ENCODE results near the gene PLA2R1. TPM values are rescaled to one million over a fixed set of nuclear protein-coding genes. Genes with fewer than 3 reads are reported as not detected.

The PLA2R1 gene
- total RNA-seq, 1 donor from 2014 or later, result not detected

GRCh38 chr2:159959136-159959535, 103.3 kb downstream of the PLA2R1 start:
- Mint-ChIP-seq H3K4me1 (ENCODE audit: low read depth) (peaks cover 8% of the 10 kb centered on the region), H3K36me3 (ENCODE audit: low read depth) (peaks cover 1% of the 10 kb centered on the region), H3K27me3 (ENCODE audit: insufficient read depth) (peaks cover 4% of the 10 kb centered on the region), H3K9me3 (no peaks in the 10 kb centered on the region), H3K27ac (no peak overlapping the region), H3K4me3 (no peak overlapping the region)
- intact Hi-C loops (cut with micrococcal nuclease), result no loop called here
- DNase-seq (ENCODE audit: low spot score), result no peak

GRCh38 chr2:159953136-159953823, 109.1 kb downstream of the PLA2R1 start:
- intact Hi-C loops (cut with micrococcal nuclease), result no loop called here
- Mint-ChIP-seq H3K27me3 (ENCODE audit: insufficient read depth) (peaks cover 4% of the 10 kb centered on the region), H3K36me3 (ENCODE audit: low read depth) (peaks cover 1% of the 10 kb centered on the region), H3K9me3 (no peaks in the 10 kb centered on the region), H3K4me3 (no peak overlapping the region), H3K27ac (no peak overlapping the region), H3K4me1 (ENCODE audit: low read depth) (no peaks in the 10 kb centered on the region)
- DNase-seq (ENCODE audit: low spot score), result no peak

- Mint-ChIP-seq H3K9me3 (no peaks in the 10 kb centered on the region), H3K36me3 (ENCODE audit: low read depth) (no peaks in the 10 kb centered on the region), H3K4me3 (no peak overlapping the region), H3K27ac (no peak overlapping the region), H3K4me1 (ENCODE audit: low read depth) (no peaks in the 10 kb centered on the region), H3K27me3 (ENCODE audit: insufficient read depth) (no peaks in the 10 kb centered on the region)
- DNase-seq (ENCODE audit: low spot score), result no peak
- intact Hi-C loops (cut with micrococcal nuclease), result no loop called here
Observed at GRCh38 chr2:159946326-159946999, 116.0 kb downstream of the PLA2R1 start.

- no peaks in the 10 kb centered on the region for H3K9me3 Mint-ChIP-seq
- DNase-seq (ENCODE audit: low spot score), result no peak
- intact Hi-C loops (cut with micrococcal nuclease), result no loop called here
- H3K27me3 Mint-ChIP-seq (ENCODE audit: insufficient read depth), result no peaks in the 10 kb centered on the region
- H3K36me3 Mint-ChIP-seq (ENCODE audit: low read depth), result no peaks in the 10 kb centered on the region
- no peak overlapping the region for H3K27ac Mint-ChIP-seq
- no peaks in the 10 kb centered on the region for H3K4me1 Mint-ChIP-seq (ENCODE audit: low read depth)
- no peak overlapping the region for H3K4me3 Mint-ChIP-seq
Observed at GRCh38 chr2:159944874-159945273, 117.5 kb downstream of the PLA2R1 start.

- Mint-ChIP-seq H3K36me3 (ENCODE audit: low read depth) (no peaks in the 10 kb centered on the region), H3K27ac (no peak overlapping the region), H3K9me3 (no peaks in the 10 kb centered on the region), H3K4me3 (no peak overlapping the region), H3K4me1 (ENCODE audit: low read depth) (no peaks in the 10 kb centered on the region), H3K27me3 (ENCODE audit: insufficient read depth) (no peaks in the 10 kb centered on the region)
- intact Hi-C loops (cut with micrococcal nuclease), result no loop called here
- DNase-seq (ENCODE audit: low spot score), result no peak
Observed at GRCh38 chr2:159942146-159942545, 120.3 kb downstream of the PLA2R1 start.

- H3K27me3 Mint-ChIP-seq (ENCODE audit: insufficient read depth), result no peaks in the 10 kb centered on the region
- H3K4me3 Mint-ChIP-seq, result no peak overlapping the region
- no peak for DNase-seq (ENCODE audit: low spot score)
- H3K9me3 Mint-ChIP-seq, result no peaks in the 10 kb centered on the region
- no peak overlapping the region for H3K27ac Mint-ChIP-seq
- no peaks in the 10 kb centered on the region for H3K4me1 Mint-ChIP-seq (ENCODE audit: low read depth)
- H3K36me3 Mint-ChIP-seq (ENCODE audit: low read depth), result no peaks in the 10 kb centered on the region
- intact Hi-C loops (cut with micrococcal nuclease), result no loop called here
Observed at GRCh38 chr2:159941729-159942128, 120.7 kb downstream of the PLA2R1 start.

- H3K27me3 Mint-ChIP-seq (ENCODE audit: insufficient read depth), result no peaks in the 10 kb centered on the region
- intact Hi-C loops (cut with micrococcal nuclease), result no loop called here
- no peak overlapping the region for H3K4me3 Mint-ChIP-seq
- no peaks in the 10 kb centered on the region for H3K4me1 Mint-ChIP-seq (ENCODE audit: low read depth)
- H3K36me3 Mint-ChIP-seq (ENCODE audit: low read depth), result no peaks in the 10 kb centered on the region
- DNase-seq (ENCODE audit: low spot score), result no peak
- peaks cover 3% of the 10 kb centered on the region for H3K9me3 Mint-ChIP-seq
- H3K27ac Mint-ChIP-seq, result no peak overlapping the region
Observed at GRCh38 chr2:159939946-159940345, 122.5 kb downstream of the PLA2R1 start.

- H3K36me3 Mint-ChIP-seq (ENCODE audit: low read depth), result no peaks in the 10 kb centered on the region
- no peaks in the 10 kb centered on the region for H3K27me3 Mint-ChIP-seq (ENCODE audit: insufficient read depth)
- peaks cover 3% of the 10 kb centered on the region for H3K9me3 Mint-ChIP-seq
- no peaks in the 10 kb centered on the region for H3K4me1 Mint-ChIP-seq (ENCODE audit: low read depth)
- H3K4me3 Mint-ChIP-seq, result no peak overlapping the region
- intact Hi-C loops (cut with micrococcal nuclease), result no loop called here
- H3K27ac Mint-ChIP-seq, result no peak overlapping the region
- DNase-seq (ENCODE audit: low spot score), result no peak
Observed at GRCh38 chr2:159938395-159938794, 124.0 kb downstream of the PLA2R1 start.

GRCh38 chr2:159936471-159936870, 125.9 kb downstream of the PLA2R1 start:
- no peaks in the 10 kb centered on the region for H3K36me3 Mint-ChIP-seq (ENCODE audit: low read depth)
- intact Hi-C loops (cut with micrococcal nuclease), result no loop called here
- no peak for DNase-seq (ENCODE audit: low spot score)
- H3K4me3 Mint-ChIP-seq, result no peak overlapping the region
- no peaks in the 10 kb centered on the region for H3K27me3 Mint-ChIP-seq (ENCODE audit: insufficient read depth)
- H3K4me1 Mint-ChIP-seq (ENCODE audit: low read depth), result no peaks in the 10 kb centered on the region
- H3K9me3 Mint-ChIP-seq, result peaks cover 3% of the 10 kb centered on the region
- no peak overlapping the region for H3K27ac Mint-ChIP-seq

GRCh38 chr2:159933727-159934049, 128.7 kb downstream of the PLA2R1 start:
- Mint-ChIP-seq H3K9me3 (peaks cover 3% of the 10 kb centered on the region), H3K27me3 (ENCODE audit: insufficient read depth) (no peaks in the 10 kb centered on the region), H3K4me1 (ENCODE audit: low read depth) (no peaks in the 10 kb centered on the region), H3K36me3 (ENCODE audit: low read depth) (no peaks in the 10 kb centered on the region), H3K4me3 (no peak overlapping the region), H3K27ac (no peak overlapping the region)
- DNase-seq (ENCODE audit: low spot score), result no peak
- intact Hi-C loops (cut with micrococcal nuclease), result no loop called here

- H3K9me3 Mint-ChIP-seq, result peaks cover 5% of the 10 kb centered on the region
- H3K27ac Mint-ChIP-seq, result no peak overlapping the region
- no peaks in the 10 kb centered on the region for H3K4me1 Mint-ChIP-seq (ENCODE audit: low read depth)
- no peaks in the 10 kb centered on the region for H3K27me3 Mint-ChIP-seq (ENCODE audit: insufficient read depth)
- H3K36me3 Mint-ChIP-seq (ENCODE audit: low read depth), result no peaks in the 10 kb centered on the region
- DNase-seq (ENCODE audit: low spot score), result no peak
- intact Hi-C loops (cut with micrococcal nuclease), result no loop called here
- no peak overlapping the region for H3K4me3 Mint-ChIP-seq
Observed at GRCh38 chr2:159933040-159933726, 129.2 kb downstream of the PLA2R1 start.

- H3K4me3 Mint-ChIP-seq, result no peak overlapping the region
- H3K27me3 Mint-ChIP-seq (ENCODE audit: insufficient read depth), result peaks cover 3% of the 10 kb centered on the region
- no peaks in the 10 kb centered on the region for H3K36me3 Mint-ChIP-seq (ENCODE audit: low read depth)
- H3K27ac Mint-ChIP-seq, result no peak overlapping the region
- DNase-seq (ENCODE audit: low spot score), result no peak
- peaks cover 3% of the 10 kb centered on the region for H3K9me3 Mint-ChIP-seq
- intact Hi-C loops (cut with micrococcal nuclease), result loop anchor here (10.0 kb wide), 1 partner anchor 312 kb away; the partner anchor contains the start of gene BAZ2B
- H3K4me1 Mint-ChIP-seq (ENCODE audit: low read depth), result peaks cover 12% of the 10 kb centered on the region
Observed at GRCh38 chr2:159926695-159927094, 135.7 kb downstream of the PLA2R1 start.

GRCh38 chr2:159925975-159926374, 136.4 kb downstream of the PLA2R1 start:
- Mint-ChIP-seq H3K4me1 (ENCODE audit: low read depth) (peaks cover 14% of the 10 kb centered on the region), H3K27ac (no peak overlapping the region), H3K36me3 (ENCODE audit: low read depth) (no peaks in the 10 kb centered on the region), H3K9me3 (peaks cover 3% of the 10 kb centered on the region), H3K27me3 (ENCODE audit: insufficient read depth) (peaks cover 3% of the 10 kb centered on the region), H3K4me3 (no peak overlapping the region)
- DNase-seq (ENCODE audit: low spot score), result no peak
- intact Hi-C loops (cut with micrococcal nuclease), result loop anchor here (10.0 kb wide), 1 partner anchor 311 kb away; the partner anchor contains the start of gene BAZ2B

Data from activated T-helper 1 cell treated with anti-CD3 and anti-CD28 coated beads, Interleukin-12 subunit alpha, Interleukin-12 subunit beta, Interleukin-2, Interleukin-4 antibody, amounts not matched to agents 30 ng/mL and 10 ng/mL and 1 ng/mL, durations not matched to agents 14 hours and 24 hours and 36 hours (primary cell).